ENCODE data around the gene PRDX5.

Gene PRDX5

DNA sequence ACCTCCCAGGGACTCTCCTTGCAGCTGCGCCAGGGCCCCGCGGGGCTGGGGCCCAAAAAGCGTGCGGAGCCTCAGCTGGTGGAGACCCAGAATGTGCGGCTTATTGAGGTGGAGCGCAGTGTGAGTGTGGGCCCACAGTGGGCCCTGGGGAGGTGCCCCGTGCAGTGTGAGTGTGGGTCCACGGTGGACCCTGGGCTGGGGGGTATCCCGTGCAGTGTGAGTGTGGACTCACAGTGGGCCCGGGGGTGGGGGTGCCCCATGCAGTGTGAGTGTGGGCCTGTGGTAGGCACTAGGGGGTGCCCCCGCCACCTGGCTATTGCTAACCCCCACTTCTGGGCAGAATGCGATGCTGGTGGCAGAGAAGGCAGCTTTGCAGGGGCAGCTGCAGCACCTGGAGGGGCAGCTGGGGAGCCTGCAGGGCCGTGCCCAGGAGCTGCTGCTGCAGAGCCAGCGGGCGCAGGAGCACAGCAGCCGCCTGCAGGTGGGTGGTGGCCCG is 33.3 kb downstream of the PRDX5 start:
- H3K27me3 ChIP-seq (ENCODE audit: control insufficient read depth, insufficient read depth, low read length, poor library complexity, severe bottlenecking) = no peaks in the 10 kb centered on the region
- no peaks in the 10 kb centered on the region for H3K36me3 ChIP-seq (ENCODE audit: control insufficient read depth, insufficient read depth, low read length)
- WGBS, 2 experiments = 93 to 94% methylated on average over 18 of the region's 18 CpGs
- no peak overlapping the region for H3K27ac ChIP-seq (ENCODE audit: insufficient read depth, low read depth, low read length, poor library complexity, severe bottlenecking)
- no peaks in the 10 kb centered on the region for H3K9me3 ChIP-seq (ENCODE audit: control insufficient read depth, low read length)
- peaks cover 18% of the 10 kb centered on the region for H3K4me1 ChIP-seq (ENCODE audit: control insufficient read depth, insufficient read depth, low read length)
- H3K4me3 ChIP-seq (ENCODE audit: insufficient read depth, low read depth, low read length) = no peak overlapping the region

DNA sequence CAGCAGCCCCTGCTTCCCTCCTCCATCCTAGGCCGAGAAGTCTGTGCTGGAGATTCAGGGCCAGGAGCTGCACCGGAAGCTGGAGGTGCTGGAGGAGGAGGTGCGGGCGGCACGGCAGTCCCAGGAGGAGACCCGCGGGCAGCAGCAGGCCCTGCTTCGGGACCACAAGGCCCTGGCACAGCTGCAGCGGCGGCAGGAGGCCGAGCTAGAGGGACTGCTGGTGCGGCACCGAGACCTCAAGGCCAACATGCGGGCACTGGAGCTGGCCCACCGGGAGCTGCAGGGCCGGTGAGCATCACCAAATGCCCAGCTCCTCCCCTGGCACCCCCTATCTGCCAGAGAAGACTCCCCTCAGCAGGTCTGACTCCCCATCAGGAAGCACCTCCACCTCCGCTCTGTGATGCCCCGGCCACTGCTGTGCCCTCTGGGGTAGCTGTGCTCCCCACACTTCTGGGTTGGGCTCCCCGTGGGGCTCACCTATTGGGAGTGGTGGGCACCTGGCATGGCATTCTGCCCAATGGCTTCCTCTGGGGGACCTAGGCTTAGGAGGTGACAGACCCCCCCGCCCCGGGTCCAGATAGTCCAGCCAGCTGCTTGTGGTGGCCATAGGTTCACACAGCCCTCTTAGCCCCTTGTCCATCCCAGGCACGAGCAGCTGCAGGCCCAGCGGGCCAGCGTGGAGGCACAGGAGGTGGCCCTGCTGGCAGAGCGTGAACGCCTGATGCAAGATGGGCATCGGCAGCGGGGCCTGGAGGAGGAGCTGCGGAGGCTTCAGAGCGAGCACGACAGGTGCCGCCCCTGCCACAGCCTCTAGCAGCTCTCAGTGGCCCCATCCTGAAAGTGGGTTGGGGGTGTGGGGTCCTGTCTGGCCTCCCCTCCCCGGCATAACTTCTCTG is 34.4 kb downstream of the PRDX5 start:
- 92 to 93% methylated on average over 33 of the region's 33 CpGs for WGBS, 2 experiments
- Histone ChIP-seq H3K27me3 (ENCODE audit: control insufficient read depth, insufficient read depth, low read length, poor library complexity, severe bottlenecking) (no peaks in the 10 kb centered on the region), H3K27ac (ENCODE audit: insufficient read depth, low read depth, low read length, poor library complexity, severe bottlenecking) (no peak overlapping the region), H3K36me3 (ENCODE audit: control insufficient read depth, insufficient read depth, low read length) (no peaks in the 10 kb centered on the region), H3K9me3 (ENCODE audit: control insufficient read depth, low read length) (no peaks in the 10 kb centered on the region), H3K4me3 (ENCODE audit: insufficient read depth, low read depth, low read length) (no peak overlapping the region), H3K4me1 (ENCODE audit: control insufficient read depth, insufficient read depth, low read length) (peaks cover 24% of the 10 kb centered on the region)

DNA sequence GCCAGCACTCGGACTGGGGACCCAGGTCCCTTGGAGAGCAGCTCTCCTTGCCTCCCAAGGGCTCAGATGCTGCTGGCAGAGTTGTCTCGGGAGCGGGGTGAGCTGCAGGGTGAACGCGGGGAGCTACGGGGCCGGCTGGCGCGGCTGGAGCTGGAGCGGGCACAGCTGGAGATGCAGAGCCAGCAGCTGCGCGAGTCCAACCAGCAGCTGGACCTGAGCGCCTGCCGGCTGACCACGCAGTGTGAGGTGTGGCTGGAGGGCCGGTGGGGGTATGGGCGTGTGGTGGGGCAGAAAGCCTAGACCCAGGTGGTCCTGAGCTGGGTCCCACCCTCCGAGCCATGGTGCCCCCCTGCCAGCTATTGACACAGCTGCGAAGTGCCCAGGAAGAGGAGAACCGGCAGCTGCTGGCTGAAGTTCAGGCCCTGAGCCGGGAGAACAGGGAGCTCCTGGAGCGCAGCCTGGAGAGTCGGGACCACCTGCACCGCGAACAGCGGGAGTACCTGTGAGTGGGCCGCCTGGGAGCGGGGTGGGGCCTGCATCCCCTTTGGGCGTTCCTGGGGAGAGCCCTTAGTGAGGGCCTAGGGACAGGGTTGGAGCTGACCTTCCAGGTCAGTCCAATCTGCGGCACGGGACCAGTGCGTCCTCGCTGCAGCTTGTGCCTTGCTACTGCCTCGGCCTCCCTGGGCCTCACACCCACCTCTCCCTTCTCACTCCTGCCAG is 35.2 kb downstream of the PRDX5 start:
- Histone ChIP-seq H3K9me3 (ENCODE audit: control insufficient read depth, low read length) (no peaks in the 10 kb centered on the region), H3K27ac (ENCODE audit: insufficient read depth, low read depth, low read length, poor library complexity, severe bottlenecking) (no peak overlapping the region), H3K27me3 (ENCODE audit: control insufficient read depth, insufficient read depth, low read length, poor library complexity, severe bottlenecking) (no peaks in the 10 kb centered on the region), H3K4me1 (ENCODE audit: control insufficient read depth, insufficient read depth, low read length) (peaks cover 32% of the 10 kb centered on the region), H3K4me3 (ENCODE audit: insufficient read depth, low read depth, low read length) (no peak overlapping the region), H3K36me3 (ENCODE audit: control insufficient read depth, insufficient read depth, low read length) (no peaks in the 10 kb centered on the region)
- 91% methylated on average over 34 of the region's 34 CpGs for WGBS, 2 experiments

DNA sequence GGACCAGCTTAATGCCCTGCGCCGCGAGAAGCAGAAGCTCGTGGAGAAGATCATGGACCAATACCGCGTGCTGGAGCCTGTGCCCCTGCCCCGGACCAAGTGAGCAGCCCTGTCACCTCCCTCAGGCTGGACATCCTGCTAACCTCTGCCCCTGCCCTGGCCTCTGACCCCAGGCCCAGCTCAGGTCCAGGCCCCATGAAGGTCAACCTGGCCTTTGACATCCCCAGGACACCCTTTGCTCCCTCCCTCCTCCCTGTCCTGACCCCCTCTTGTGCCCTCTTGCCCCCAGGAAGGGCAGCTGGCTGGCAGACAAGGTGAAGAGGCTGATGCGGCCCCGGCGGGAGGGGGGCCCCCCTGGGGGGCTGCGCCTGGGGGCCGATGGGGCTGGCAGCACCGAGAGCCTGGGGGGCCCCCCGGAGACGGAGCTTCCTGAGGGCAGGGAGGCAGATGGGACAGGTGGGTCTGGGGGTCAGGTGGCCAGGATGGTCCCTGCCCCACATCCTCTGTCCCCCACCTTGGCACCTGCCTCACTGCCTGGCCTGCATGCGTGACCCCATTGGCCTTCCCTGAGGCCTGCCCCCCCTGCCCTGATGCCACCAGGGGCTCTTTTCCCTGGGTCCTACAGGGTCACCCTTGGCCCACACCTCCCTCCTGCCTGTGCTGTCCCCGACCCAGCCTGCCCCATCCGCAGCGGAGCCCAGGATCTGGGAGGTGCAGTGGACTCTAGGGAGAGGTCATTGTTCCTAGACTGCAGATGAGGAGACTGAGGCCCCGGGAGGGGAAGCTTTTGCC is 36.0 kb downstream of the PRDX5 start:
- 89 to 91% methylated on average over 20 of the region's 20 CpGs for WGBS, 2 experiments
- Histone ChIP-seq H3K36me3 (ENCODE audit: control insufficient read depth, insufficient read depth, low read length) (no peaks in the 10 kb centered on the region), H3K4me3 (ENCODE audit: insufficient read depth, low read depth, low read length) (no peak overlapping the region), H3K27me3 (ENCODE audit: control insufficient read depth, insufficient read depth, low read length, poor library complexity, severe bottlenecking) (no peaks in the 10 kb centered on the region), H3K9me3 (ENCODE audit: control insufficient read depth, low read length) (no peaks in the 10 kb centered on the region), H3K4me1 (ENCODE audit: control insufficient read depth, insufficient read depth, low read length) (peaks cover 38% of the 10 kb centered on the region), H3K27ac (ENCODE audit: insufficient read depth, low read depth, low read length, poor library complexity, severe bottlenecking) (no peak overlapping the region)

DNA sequence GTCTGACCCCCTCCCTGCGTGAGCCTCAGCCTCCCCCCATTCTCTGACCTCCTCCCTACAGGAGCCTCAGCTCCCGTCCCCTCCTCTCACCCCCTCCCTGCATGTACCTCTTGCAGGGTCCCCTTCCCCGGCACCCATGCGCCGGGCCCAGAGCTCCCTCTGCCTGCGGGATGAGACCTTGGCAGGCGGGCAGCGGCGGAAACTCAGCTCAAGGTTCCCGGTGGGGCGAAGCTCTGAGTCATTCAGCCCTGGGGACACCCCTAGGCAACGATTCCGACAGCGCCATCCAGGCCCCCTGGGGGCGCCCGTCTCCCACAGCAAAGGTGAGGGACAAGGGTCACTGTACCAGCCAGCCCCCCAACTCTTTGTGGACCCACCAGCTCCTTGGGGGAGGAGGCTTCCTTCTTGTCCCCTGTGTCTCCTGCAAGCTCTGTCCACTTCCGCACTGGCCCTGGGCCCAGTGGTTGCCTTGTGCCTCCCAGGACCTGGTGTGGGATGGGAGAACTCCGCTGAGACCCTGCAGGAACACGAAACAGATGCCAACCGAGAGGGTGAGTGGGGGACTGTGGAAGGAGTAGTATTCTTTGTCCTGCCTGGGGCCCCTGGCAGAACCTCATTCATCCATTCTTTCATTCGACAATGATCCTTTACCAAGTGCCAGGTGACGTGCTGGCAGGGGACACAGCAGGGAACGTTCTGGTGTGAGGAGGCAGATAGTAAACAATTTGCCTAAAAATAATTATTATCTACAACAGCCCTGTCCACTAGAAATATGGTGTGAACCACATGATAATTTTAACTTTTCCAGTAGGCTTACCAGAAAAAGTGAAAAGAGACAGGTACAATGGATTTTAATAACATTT is 37.4 kb downstream of the PRDX5 start:
- Histone ChIP-seq H3K9me3 (ENCODE audit: control insufficient read depth, low read length) (no peaks in the 10 kb centered on the region), H3K4me3 (ENCODE audit: insufficient read depth, low read depth, low read length) (no peak overlapping the region), H3K27me3 (ENCODE audit: control insufficient read depth, insufficient read depth, low read length, poor library complexity, severe bottlenecking) (no peaks in the 10 kb centered on the region), H3K4me1 (ENCODE audit: control insufficient read depth, insufficient read depth, low read length) (peaks cover 38% of the 10 kb centered on the region), H3K36me3 (ENCODE audit: control insufficient read depth, insufficient read depth, low read length) (no peaks in the 10 kb centered on the region), H3K27ac (ENCODE audit: insufficient read depth, low read depth, low read length, poor library complexity, severe bottlenecking) (no peak overlapping the region)
- 7 to 18% methylated on average over 19 to 23 of the region's 23 CpGs for WGBS, 2 experiments

GRCh38 chr11:64356498-64357411 is 38.8 kb downstream of the PRDX5 start:
- Histone ChIP-seq H3K4me3 (ENCODE audit: insufficient read depth, low read depth, low read length) (no peak overlapping the region), H3K27ac (ENCODE audit: insufficient read depth, low read depth, low read length, poor library complexity, severe bottlenecking) (no peak overlapping the region), H3K4me1 (ENCODE audit: control insufficient read depth, insufficient read depth, low read length) (peaks cover 36% of the 10 kb centered on the region), H3K36me3 (ENCODE audit: control insufficient read depth, insufficient read depth, low read length) (peaks cover 4% of the 10 kb centered on the region), H3K9me3 (ENCODE audit: control insufficient read depth, low read length) (no peaks in the 10 kb centered on the region), H3K27me3 (ENCODE audit: control insufficient read depth, insufficient read depth, low read length, poor library complexity, severe bottlenecking) (no peaks in the 10 kb centered on the region)
- WGBS, 2 experiments = 78 to 80% methylated on average over 25 of the region's 25 CpGs

DNA sequence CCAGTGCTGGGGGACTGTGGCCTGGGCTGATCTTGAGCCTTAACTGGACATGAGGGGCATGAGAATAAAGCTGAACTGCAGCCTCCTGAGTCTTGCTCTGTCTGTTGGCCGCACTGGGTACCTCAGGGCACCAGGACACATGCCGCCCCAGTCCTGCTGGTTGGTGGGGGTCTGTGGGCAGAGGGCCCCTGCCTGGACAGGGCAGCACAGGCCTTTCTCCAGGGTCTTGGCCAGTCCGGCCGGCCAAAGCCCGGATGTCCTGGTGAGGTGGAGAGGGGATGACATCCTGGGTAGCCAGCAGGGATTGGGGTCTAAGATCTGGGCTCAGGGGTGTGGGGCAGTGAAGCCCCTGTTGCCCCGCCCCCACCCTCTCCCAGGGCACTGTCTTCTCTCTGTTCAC is 39.5 kb downstream of the PRDX5 start:
- no peaks in the 10 kb centered on the region for H3K9me3 ChIP-seq (ENCODE audit: control insufficient read depth, low read length)
- H3K27ac ChIP-seq (ENCODE audit: insufficient read depth, low read depth, low read length, poor library complexity, severe bottlenecking) = no peak overlapping the region
- peaks cover 4% of the 10 kb centered on the region for H3K36me3 ChIP-seq (ENCODE audit: control insufficient read depth, insufficient read depth, low read length)
- no peak overlapping the region for H3K4me3 ChIP-seq (ENCODE audit: insufficient read depth, low read depth, low read length)
- WGBS, 2 experiments = 89 to 93% methylated on average over 6 of the region's 6 CpGs
- H3K4me1 ChIP-seq (ENCODE audit: control insufficient read depth, insufficient read depth, low read length) = peaks cover 32% of the 10 kb centered on the region
- H3K27me3 ChIP-seq (ENCODE audit: control insufficient read depth, insufficient read depth, low read length, poor library complexity, severe bottlenecking) = no peaks in the 10 kb centered on the region

DNA sequence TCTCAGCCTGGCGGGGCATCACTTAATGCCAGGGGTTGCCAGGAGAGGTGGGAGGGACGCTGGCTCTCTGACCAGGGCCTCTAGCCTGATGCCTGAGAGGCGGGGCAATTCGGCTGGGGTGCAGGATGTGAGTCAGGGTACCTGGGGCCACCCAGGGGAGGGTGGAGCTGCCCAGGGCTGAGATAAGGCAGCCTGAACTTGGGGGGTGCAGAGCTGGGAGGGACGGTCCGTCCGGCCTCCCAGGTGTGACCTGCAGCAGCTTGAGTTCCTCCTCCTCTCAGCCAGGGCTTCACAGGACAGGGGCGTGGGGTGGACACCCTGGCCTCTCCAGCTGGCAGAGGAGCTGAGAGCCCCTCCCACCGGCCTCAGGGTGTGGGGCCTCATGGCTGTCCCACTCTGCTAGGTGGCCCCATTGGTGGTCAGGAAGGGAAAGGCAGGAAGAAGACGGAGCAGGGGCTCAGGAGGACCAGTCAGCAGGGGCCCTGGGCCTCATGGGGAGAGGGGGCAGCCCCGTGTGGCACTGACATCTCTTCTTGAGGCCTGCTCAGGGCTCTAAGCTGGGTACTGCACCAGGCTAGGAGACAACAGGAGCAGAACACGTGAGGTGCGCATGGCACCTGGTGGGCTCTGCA is 40.1 kb downstream of the PRDX5 start:
- peaks cover 32% of the 10 kb centered on the region for H3K4me1 ChIP-seq (ENCODE audit: control insufficient read depth, insufficient read depth, low read length)
- H3K9me3 ChIP-seq (ENCODE audit: control insufficient read depth, low read length) = no peaks in the 10 kb centered on the region
- H3K36me3 ChIP-seq (ENCODE audit: control insufficient read depth, insufficient read depth, low read length) = peaks cover 4% of the 10 kb centered on the region
- no peak overlapping the region for H3K27ac ChIP-seq (ENCODE audit: insufficient read depth, low read depth, low read length, poor library complexity, severe bottlenecking)
- WGBS, 2 experiments = 74 to 77% methylated on average over 13 of the region's 13 CpGs
- no peaks in the 10 kb centered on the region for H3K27me3 ChIP-seq (ENCODE audit: control insufficient read depth, insufficient read depth, low read length, poor library complexity, severe bottlenecking)
- H3K4me3 ChIP-seq (ENCODE audit: insufficient read depth, low read depth, low read length) = peak overlapping the region; percentile 73

Measured in ectodermal cell (in vitro differentiated cells).